AG10803 (cell line): Measurements from ENCODE around the gene AP2B1.

Experiments
- DNase-seq: peaks from one replicate; pipeline ENCODE4 v3.0.0; 2010; ENCODE audit warnings: low read depth
- H3K4me3 ChIP-seq: 2 replicates; pipeline ENCODE4 v1.5.1; 2011; ENCODE audit warnings: mild to moderate bottlenecking, low read length, control low read depth
- TF ChIP-seq, protein P1 (sequence below): conservative IDR thresholded peaks from 2 replicates; pipeline ENCODE4 v1.5.1; 2011; ENCODE audit warnings: mild to moderate bottlenecking, low read length, control low read depth, inconsistent platforms

AP2B1 gene

GRCh38 chr17:35660902-35661301 is 73.8 kb downstream of the AP2B1 start:
- no peak for DNase-seq

GRCh38 chr17:35664685-35665084 is 77.6 kb downstream of the AP2B1 start:
- no peak for DNase-seq

More at GRCh38 chr17:35660902-35661301, 73.8 kb downstream of the AP2B1 start:
- TF ChIP-seq, protein P1, sequence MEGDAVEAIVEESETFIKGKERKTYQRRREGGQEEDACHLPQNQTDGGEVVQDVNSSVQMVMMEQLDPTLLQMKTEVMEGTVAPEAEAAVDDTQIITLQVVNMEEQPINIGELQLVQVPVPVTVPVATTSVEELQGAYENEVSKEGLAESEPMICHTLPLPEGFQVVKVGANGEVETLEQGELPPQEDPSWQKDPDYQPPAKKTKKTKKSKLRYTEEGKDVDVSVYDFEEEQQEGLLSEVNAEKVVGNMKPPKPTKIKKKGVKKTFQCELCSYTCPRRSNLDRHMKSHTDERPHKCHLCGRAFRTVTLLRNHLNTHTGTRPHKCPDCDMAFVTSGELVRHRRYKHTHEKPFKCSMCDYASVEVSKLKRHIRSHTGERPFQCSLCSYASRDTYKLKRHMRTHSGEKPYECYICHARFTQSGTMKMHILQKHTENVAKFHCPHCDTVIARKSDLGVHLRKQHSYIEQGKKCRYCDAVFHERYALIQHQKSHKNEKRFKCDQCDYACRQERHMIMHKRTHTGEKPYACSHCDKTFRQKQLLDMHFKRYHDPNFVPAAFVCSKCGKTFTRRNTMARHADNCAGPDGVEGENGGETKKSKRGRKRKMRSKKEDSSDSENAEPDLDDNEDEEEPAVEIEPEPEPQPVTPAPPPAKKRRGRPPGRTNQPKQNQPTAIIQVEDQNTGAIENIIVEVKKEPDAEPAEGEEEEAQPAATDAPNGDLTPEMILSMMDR, result no peak
- no peak overlapping the region for H3K4me3 ChIP-seq

GRCh38 chr17:35665662-35666061 is 78.5 kb downstream of the AP2B1 start:
- no peak overlapping the region for H3K4me3 ChIP-seq
- TF ChIP-seq, protein P1, result no peak
- DNase-seq, result no peak

More at GRCh38 chr17:35664685-35665084, 77.6 kb downstream of the AP2B1 start:
- TF ChIP-seq, protein P1, result no peak
- no peak overlapping the region for H3K4me3 ChIP-seq

GRCh38 chr17:35666070-35666469 is 78.9 kb downstream of the AP2B1 start:
- DNase-seq, result peak; percentile 10
- TF ChIP-seq, protein P1, result no peak
- H3K4me3 ChIP-seq, result no peak overlapping the region

- TF ChIP-seq, protein P1, result no peak
- DNase-seq, result no peak
- H3K4me3 ChIP-seq, result no peak overlapping the region
Measured at GRCh38 chr17:35666967-35667532, 79.9 kb downstream of the AP2B1 start.

DNA sequence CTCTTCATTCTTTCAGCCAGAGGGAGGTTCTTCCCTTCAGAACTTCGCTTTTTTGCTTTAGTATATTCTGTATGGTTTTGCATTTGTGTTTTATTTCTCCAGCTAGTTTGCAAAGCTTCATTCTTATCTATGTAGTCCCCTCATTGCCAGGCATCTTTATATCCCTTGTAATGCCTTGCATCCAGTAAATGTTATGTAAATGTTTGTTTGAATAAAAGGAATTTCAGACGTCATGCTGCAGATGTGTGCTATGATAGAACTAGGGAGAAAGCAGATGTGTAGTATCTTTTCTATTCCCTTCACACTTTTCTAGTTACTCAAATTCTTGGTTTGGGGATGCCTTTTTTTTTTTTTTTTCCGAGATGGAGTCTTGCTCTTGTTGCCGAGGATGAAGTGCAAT is 81.7 kb downstream of the AP2B1 start:
- TF ChIP-seq, protein P1, result no peak
- H3K4me3 ChIP-seq, result no peak overlapping the region
- no peak for DNase-seq

GRCh38 chr17:35674552-35674951 is 87.4 kb downstream of the AP2B1 start:
- TF ChIP-seq, protein P1, result no peak
- DNase-seq, result no peak

More at GRCh38 chr17:35674552-35674951, 87.4 kb downstream of the AP2B1 start:
- no peak overlapping the region for H3K4me3 ChIP-seq
